Measurements from ENCODE around the gene PDSS2.

DNA sequence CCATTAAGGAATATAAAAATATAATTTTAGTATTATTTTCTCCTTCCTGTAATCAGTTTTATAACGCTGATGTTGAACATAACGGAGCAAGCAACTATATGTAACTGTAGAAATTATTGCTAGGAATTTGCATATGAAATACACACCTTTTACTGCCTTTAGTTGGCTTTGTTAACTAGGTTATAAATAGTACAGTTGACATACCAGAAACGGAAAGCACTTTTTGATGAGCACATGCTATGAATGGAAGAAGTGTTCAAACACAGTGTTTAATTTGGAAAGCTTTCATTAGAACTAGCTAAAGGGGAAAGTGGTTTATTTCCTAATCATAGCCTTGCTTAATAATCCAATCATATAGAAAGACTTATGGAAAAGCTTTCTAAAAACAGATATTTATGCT is 318.8 kb downstream of the PDSS2 start:
- TF ChIP-seq, protein P1, sequence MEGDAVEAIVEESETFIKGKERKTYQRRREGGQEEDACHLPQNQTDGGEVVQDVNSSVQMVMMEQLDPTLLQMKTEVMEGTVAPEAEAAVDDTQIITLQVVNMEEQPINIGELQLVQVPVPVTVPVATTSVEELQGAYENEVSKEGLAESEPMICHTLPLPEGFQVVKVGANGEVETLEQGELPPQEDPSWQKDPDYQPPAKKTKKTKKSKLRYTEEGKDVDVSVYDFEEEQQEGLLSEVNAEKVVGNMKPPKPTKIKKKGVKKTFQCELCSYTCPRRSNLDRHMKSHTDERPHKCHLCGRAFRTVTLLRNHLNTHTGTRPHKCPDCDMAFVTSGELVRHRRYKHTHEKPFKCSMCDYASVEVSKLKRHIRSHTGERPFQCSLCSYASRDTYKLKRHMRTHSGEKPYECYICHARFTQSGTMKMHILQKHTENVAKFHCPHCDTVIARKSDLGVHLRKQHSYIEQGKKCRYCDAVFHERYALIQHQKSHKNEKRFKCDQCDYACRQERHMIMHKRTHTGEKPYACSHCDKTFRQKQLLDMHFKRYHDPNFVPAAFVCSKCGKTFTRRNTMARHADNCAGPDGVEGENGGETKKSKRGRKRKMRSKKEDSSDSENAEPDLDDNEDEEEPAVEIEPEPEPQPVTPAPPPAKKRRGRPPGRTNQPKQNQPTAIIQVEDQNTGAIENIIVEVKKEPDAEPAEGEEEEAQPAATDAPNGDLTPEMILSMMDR (IDR thresholded peaks at IDR 0.05; ENCODE audit: low read depth, low read length, missing input control): no peak
- no peak for TF ChIP-seq RAD21 (IDR thresholded peaks at IDR 0.05)
- no peak for TF ChIP-seq ZBTB33 (IDR thresholded peaks at IDR 0.05)
- no peak for TF ChIP-seq ATF3 (IDR thresholded peaks at IDR 0.05)
- no peak for TF ChIP-seq JUND (IDR thresholded peaks at IDR 0.05)
